SH-SY5Y (cell line): Measurements from ENCODE around the gene IRF2BPL.

Source experiments
- GATA2 ChIP-seq: IDR thresholded peaks from 2 replicates; pipeline ENCODE4 v1.6.1; 2011; ENCODE audit warnings: mild to moderate bottlenecking, low read depth, low read length
- GATA3 ChIP-seq: IDR thresholded peaks from 2 replicates; pipeline ENCODE4 v1.6.1; 2011; ENCODE audit warnings: low read depth, mild to moderate bottlenecking, low read length, moderate library complexity

IRF2BPL gene

DNA sequence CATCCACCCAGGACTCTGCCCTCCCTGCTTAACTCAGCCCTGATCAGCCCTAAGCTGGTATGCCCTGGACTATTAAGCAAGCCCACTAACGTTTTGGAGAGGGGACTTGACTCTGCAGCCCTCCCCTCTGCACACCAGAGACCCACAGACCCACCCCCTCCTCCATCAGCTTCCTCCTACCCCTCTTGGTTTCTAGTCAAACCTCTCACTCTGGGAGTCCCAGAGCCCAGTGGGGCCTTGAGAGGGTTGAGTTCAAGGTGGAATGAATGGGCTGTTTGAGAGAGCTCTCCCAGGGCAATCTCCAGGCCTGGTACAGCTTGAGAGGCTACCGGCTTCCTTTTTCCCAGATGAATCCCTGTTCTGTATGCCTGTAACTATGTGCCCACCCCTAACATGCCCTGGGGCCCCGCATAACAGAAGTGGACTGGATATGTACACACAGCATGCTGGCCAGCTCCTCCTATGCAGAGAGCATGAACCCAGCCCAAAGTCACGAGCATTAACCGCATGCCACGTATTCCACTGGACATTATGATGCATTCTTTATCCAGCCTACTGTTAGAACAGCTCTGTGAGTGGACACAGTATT is 43.6 kb downstream of the IRF2BPL start:
- TF ChIP-seq GATA3 = no peak
- TF ChIP-seq GATA2 = no peak

GRCh38 chr14:76984297-76984696 is 44.2 kb downstream of the IRF2BPL start:
- no peak for TF ChIP-seq GATA3
- no peak for TF ChIP-seq GATA2

GRCh38 chr14:76981670-76982069 is 46.8 kb downstream of the IRF2BPL start:
- TF ChIP-seq GATA3 (no peak), GATA2 (no peak)

DNA sequence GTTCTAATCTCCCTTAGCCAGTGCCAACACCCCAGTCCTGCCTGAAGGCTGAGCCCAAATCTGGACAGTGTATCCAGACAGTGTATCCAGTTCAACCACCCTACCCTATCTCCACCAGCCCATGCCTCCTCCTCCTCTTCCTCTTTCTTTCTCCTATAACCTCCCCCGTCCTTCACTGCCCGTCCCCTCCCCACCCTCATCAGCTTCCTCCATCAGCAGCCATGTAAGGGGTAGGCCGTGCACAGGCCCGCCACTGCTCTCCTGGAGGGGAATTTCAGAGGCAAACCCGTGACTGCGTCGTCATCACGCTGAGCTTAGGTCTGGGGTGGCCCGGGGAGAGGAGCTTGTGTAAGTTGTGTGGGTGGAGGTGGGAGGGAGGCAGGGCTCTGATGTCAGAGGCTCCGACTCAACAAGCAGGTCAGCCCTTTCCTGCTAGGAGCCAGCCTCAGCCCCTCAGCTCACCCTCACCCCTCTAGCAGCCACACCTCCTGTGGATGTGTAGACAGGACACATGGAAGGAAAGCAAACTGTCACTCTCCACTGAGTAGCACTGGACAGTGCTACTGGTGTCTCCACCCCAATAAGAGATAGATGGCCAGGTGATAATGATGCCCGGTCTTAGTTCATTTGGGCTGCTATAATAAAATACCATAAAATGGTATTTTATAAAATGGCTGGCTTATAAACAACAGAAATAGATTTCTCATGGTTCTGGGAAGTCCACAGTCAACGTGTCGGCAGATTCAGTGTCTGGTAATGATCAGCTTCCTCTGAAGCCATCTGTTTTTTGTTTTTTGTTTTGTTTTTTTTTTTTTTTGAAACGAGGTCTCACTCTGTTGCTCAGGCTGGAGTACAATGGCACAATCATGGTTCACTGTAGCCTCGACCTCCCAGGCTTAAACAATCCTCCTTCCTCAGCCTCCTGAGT is 50.5 kb downstream of the IRF2BPL start:
- TF ChIP-seq GATA2 = no peak
- TF ChIP-seq GATA3 = no peak

GRCh38 chr14:76976240-76977005 is 52.1 kb downstream of the IRF2BPL start:
- TF ChIP-seq GATA3 = no peak
- TF ChIP-seq GATA2 = no peak

- no peak for TF ChIP-seq GATA2
- no peak for TF ChIP-seq GATA3
Measured at GRCh38 chr14:76975812-76976211, 52.7 kb downstream of the IRF2BPL start.

GRCh38 chr14:76975051-76975450 is 53.5 kb downstream of the IRF2BPL start:
- TF ChIP-seq GATA2 (no peak), GATA3 (no peak)
